Testis (tissue), 3 donors: Measurements from ENCODE around the gene CHMP6. TPM values are rescaled to one million over a fixed set of nuclear protein-coding genes. Genes with fewer than 3 reads are reported as not detected.

Experiments used
- DNase-seq: peaks from one replicate; pipeline ENCODE4 v3.0.0-alpha.2; 2019
- H3K27ac ChIP-seq, 2 donors: fragments of 200-600 bp; sonication (generic); one replicate each; pipeline ENCODE4 v1.5.1; 2019
- H3K27me3 ChIP-seq: fragments of 200-600 bp; sonication (generic); one replicate; pipeline ENCODE4 v1.5.1; 2019
- H3K36me3 ChIP-seq: fragments of 200-600 bp; sonication (generic); one replicate; pipeline ENCODE4 v1.5.1; 2017; ENCODE audit warnings: low read depth; ENCODE audit errors: missing control alignments
- H3K4me1 ChIP-seq: fragments of 200-600 bp; sonication (generic); one replicate; pipeline ENCODE4 v1.5.1; 2019
- H3K4me3 ChIP-seq, 2 donors: fragments of 200-600 bp; sonication (generic); one replicate each; pipeline ENCODE4 v1.5.1; 2017 to 2019
- H3K9me3 ChIP-seq: fragments of 200-600 bp; sonication (generic); one replicate; pipeline ENCODE4 v1.5.1; 2017
- CTCF ChIP-seq, 3 experiments: fragments of 450-650 bp in 2 of 3; fragments of 200-600 bp in 1 of 3; sonication (generic) in 1 of 3; IDR thresholded peaks; one replicate each; pipeline ENCODE4 v1.5.1; 2016 to 2019; ENCODE audit warnings: antibody characterized with exemption in 3 of 3, mild to moderate bottlenecking in 2 of 3, moderate library complexity in 1 of 3
- POLR2A ChIP-seq: fragments of 450-650 bp; IDR thresholded peaks from one replicate; pipeline ENCODE4 v1.6.1; 2017; ENCODE audit warnings: antibody characterized with exemption, mild to moderate bottlenecking, moderate library complexity
- WGBS, 2 donors: methylation state at CpG; one replicate each; pipeline ENCODE4 v1.1.5; 2018; 5-methylcytosine and 5-hydroxymethylcytosine counted together
- intact Hi-C: fragments of 100-400 bp; cut with DNase I; formaldehyde crosslinking; loops from one replicate; pipeline ENCODE4 v1.15.1; 2023; ENCODE audit warnings: low total_unique reads
- polyA plus RNA-seq: library from polyadenylated mRNA; stranded (reverse); fragments of 350-450 nt; fragmentation: Illumina TruSeq; extraction: RNeasy Lipid Tissue Mini Kit (QIAGEN cat#74804); gene quantifications from one replicate; pipeline ENCODE4 v1.2.3, GENCODE V29; 2014; ENCODE audit warnings: low read depth, low replicate concordance; ENCODE audit not compliant: insufficient read depth
- total RNA-seq, 2 donors: library from RNA; depleted of rRNA; stranded (reverse); fragments of >200 nt; gene quantifications; one replicate each; pipeline ENCODE4 v1.2.3, GENCODE V29; 2016

CHMP6 gene
- total and polyA plus RNA-seq, 3 donors from 2014 or later: 18.5 to 29.8 (median 28.2) TPM

GRCh38 chr17:80949451-80950421 is 41.9 kb upstream of the CHMP6 start:
- H3K27ac ChIP-seq: no peak overlapping the region
- no peak for DNase-seq
- H3K36me3 ChIP-seq: no peaks in the 10 kb centered on the region
- whole genome bisulfite sequencing, 2 donors: 89 to 92% methylated on average over 19 to 44 of the region's 44 CpGs
- no peak for TF ChIP-seq POLR2A
- TF ChIP-seq CTCF (IDR thresholded peaks at IDR 0.05): no peak
- intact Hi-C loops: no loop called here
- no peak overlapping the region for H3K4me3 ChIP-seq
- no peaks in the 10 kb centered on the region for H3K9me3 ChIP-seq
- no peaks in the 10 kb centered on the region for H3K4me1 ChIP-seq
- H3K27me3 ChIP-seq: no peaks in the 10 kb centered on the region

- H3K27ac ChIP-seq: no peak overlapping the region
- intact Hi-C loops: no loop called here
- H3K27me3 ChIP-seq: no peaks in the 10 kb centered on the region
- no peaks in the 10 kb centered on the region for H3K4me1 ChIP-seq
- H3K9me3 ChIP-seq: no peaks in the 10 kb centered on the region
- DNase-seq: no peak
- no peak overlapping the region for H3K4me3 ChIP-seq
- WGBS, 2 donors: 91 to 93% methylated on average over 17 of the region's 17 CpGs
- TF ChIP-seq POLR2A (no peak), CTCF (IDR thresholded peaks at IDR 0.05) (no peak)
- H3K36me3 ChIP-seq: no peaks in the 10 kb centered on the region
Observed at GRCh38 chr17:80950466-80951120, 41.0 kb upstream of the CHMP6 start.

- Histone ChIP-seq H3K9me3 (no peaks in the 10 kb centered on the region), H3K27ac (no peak overlapping the region), H3K4me3 (no peak overlapping the region), H3K27me3 (no peaks in the 10 kb centered on the region), H3K36me3 (no peaks in the 10 kb centered on the region), H3K4me1 (no peaks in the 10 kb centered on the region)
- DNase-seq: no peak
- 88 to 93% methylated on average over 6 to 38 of the region's 38 CpGs for WGBS, 2 donors
- TF ChIP-seq CTCF (IDR thresholded peaks at IDR 0.05): no peak
- TF ChIP-seq POLR2A: no peak
- intact Hi-C loops: no loop called here
Observed at GRCh38 chr17:80951121-80952090, 40.2 kb upstream of the CHMP6 start.

GRCh38 chr17:80952291-80952690 is 39.4 kb upstream of the CHMP6 start:
- Histone ChIP-seq H3K9me3 (no peaks in the 10 kb centered on the region), H3K27ac (no peak overlapping the region), H3K36me3 (no peaks in the 10 kb centered on the region), H3K4me1 (no peaks in the 10 kb centered on the region), H3K27me3 (no peaks in the 10 kb centered on the region), H3K4me3 (no peak overlapping the region)
- TF ChIP-seq POLR2A (no peak), CTCF (IDR thresholded peaks at IDR 0.05) (no peak)
- 94 to 95% methylated on average over 10 to 16 of the region's 16 CpGs for WGBS, 2 donors
- no peak for DNase-seq
- intact Hi-C loops: no loop called here
